ENCODE data around the gene FGFR3. TPM values are rescaled to one million over a fixed set of nuclear protein-coding genes. Genes with fewer than 3 reads are reported as not detected.

The FGFR3 gene
- total and polyA plus RNA-seq, 2 of the 4 experiments (the other 2 are of a cell fraction) = 0.18 to 0.67 TPM

GRCh38 chr4:1841887-1842210 lies 48.8 kb downstream of the FGFR3 start:
- in situ Hi-C loops (cut with MboI; ENCODE audit: low sequenced_read_pairs) = no loop called here
- H4K20me1 ChIP-seq (ENCODE audit: insufficient read depth, low read length) = peaks cover 32% of the 10 kb centered on the region
- peak overlapping the region; percentile 23 for H2BK5ac ChIP-seq (ENCODE audit: low read depth, low read length, poor library complexity, severe bottlenecking)
- H3K14ac ChIP-seq (replicated peaks; ENCODE audit: low read depth, low read length) = no peak overlapping the region
- peak overlapping the region; percentile 60 for H2AK5ac ChIP-seq (ENCODE audit: low read depth, low read length)
- H2AK9ac ChIP-seq (replicated peaks; ENCODE audit: low read depth, low read length, poor library complexity) = peak overlapping the region; percentile 63
- no peaks in the 10 kb centered on the region for H3K27me3 ChIP-seq (ENCODE audit: control insufficient read depth, insufficient read depth, low read length)
- intact Hi-C loops (cut with micrococcal nuclease) = loop anchor here (2.0 kb wide), 1 partner anchor 57 kb away; no protein-coding TSS in a partner anchor
- H4K5ac ChIP-seq (ENCODE audit: low read depth, low read length) = no peak overlapping the region
- no peak overlapping the region for H3K23ac ChIP-seq (ENCODE audit: low read depth, low read length)
- peaks cover 18% of the 10 kb centered on the region for H3K9me1 ChIP-seq (ENCODE audit: insufficient read depth, low read length)
- ATAC-seq (ENCODE audit: low read depth) (no peak), DNase-seq (no peak)
- H3K36me3 ChIP-seq (ENCODE audit: control insufficient read depth, insufficient read depth, low read length) = peaks cover 37% of the 10 kb centered on the region
- no peak overlapping the region for H2BK15ac ChIP-seq (ENCODE audit: low read depth, low read length)
- H3K9ac ChIP-seq (ENCODE audit: low read depth, low read length) = no peak overlapping the region; the same call in 1 of the 2 replicates
- no peak overlapping the region for H3K4me2 ChIP-seq (ENCODE audit: low read depth, low read length)
- TF ChIP-seq, protein P1, sequence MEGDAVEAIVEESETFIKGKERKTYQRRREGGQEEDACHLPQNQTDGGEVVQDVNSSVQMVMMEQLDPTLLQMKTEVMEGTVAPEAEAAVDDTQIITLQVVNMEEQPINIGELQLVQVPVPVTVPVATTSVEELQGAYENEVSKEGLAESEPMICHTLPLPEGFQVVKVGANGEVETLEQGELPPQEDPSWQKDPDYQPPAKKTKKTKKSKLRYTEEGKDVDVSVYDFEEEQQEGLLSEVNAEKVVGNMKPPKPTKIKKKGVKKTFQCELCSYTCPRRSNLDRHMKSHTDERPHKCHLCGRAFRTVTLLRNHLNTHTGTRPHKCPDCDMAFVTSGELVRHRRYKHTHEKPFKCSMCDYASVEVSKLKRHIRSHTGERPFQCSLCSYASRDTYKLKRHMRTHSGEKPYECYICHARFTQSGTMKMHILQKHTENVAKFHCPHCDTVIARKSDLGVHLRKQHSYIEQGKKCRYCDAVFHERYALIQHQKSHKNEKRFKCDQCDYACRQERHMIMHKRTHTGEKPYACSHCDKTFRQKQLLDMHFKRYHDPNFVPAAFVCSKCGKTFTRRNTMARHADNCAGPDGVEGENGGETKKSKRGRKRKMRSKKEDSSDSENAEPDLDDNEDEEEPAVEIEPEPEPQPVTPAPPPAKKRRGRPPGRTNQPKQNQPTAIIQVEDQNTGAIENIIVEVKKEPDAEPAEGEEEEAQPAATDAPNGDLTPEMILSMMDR (conservative IDR thresholded peaks at IDR 0.05; ENCODE audit: low read depth, low read length) = no peak
- TF ChIP-seq MXI1 (IDR thresholded peaks at IDR 0.05; ENCODE audit: borderline replicate concordance, low read depth, low read length) (no peak), SMC3 (IDR thresholded peaks at IDR 0.05; ENCODE audit: low read depth, low read length) (no peak), BHLHE40 (IDR thresholded peaks at IDR 0.05; ENCODE audit: low read depth, low read length) (no peak), MAZ (IDR thresholded peaks at IDR 0.05; ENCODE audit: borderline replicate concordance, low read depth, low read length) (no peak), RFX5 (IDR thresholded peaks at IDR 0.05; ENCODE audit: low read depth, low read length) (no peak), FOS (IDR thresholded peaks at IDR 0.05; ENCODE audit: low read depth, low read length) (no peak), RAD21 (IDR thresholded peaks at IDR 0.05; ENCODE audit: low read length) (no peak), NFE2L2 (IDR thresholded peaks at IDR 0.05; ENCODE audit: low read depth, low read length) (no peak), MAFK (IDR thresholded peaks at IDR 0.05; ENCODE audit: low read depth, low read length) (no peak), POLR2A (IDR thresholded peaks at IDR 0.05; ENCODE audit: low read depth, low read length) (no peak), RCOR1 (IDR thresholded peaks at IDR 0.05; ENCODE audit: insufficient replicate concordance, low read length) (no peak), CHD1 (IDR thresholded peaks at IDR 0.05; ENCODE audit: low read depth, low read length) (no peak), CEBPB (IDR thresholded peaks at IDR 0.05; ENCODE audit: low read depth, low read length) (no peak)
- TF ChIP-seq, protein P2, sequence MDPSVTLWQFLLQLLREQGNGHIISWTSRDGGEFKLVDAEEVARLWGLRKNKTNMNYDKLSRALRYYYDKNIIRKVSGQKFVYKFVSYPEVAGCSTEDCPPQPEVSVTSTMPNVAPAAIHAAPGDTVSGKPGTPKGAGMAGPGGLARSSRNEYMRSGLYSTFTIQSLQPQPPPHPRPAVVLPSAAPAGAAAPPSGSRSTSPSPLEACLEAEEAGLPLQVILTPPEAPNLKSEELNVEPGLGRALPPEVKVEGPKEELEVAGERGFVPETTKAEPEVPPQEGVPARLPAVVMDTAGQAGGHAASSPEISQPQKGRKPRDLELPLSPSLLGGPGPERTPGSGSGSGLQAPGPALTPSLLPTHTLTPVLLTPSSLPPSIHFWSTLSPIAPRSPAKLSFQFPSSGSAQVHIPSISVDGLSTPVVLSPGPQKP (IDR thresholded peaks at IDR 0.05; ENCODE audit: borderline replicate concordance, low read depth, low read length) = no peak
- TF ChIP-seq, protein P3, sequence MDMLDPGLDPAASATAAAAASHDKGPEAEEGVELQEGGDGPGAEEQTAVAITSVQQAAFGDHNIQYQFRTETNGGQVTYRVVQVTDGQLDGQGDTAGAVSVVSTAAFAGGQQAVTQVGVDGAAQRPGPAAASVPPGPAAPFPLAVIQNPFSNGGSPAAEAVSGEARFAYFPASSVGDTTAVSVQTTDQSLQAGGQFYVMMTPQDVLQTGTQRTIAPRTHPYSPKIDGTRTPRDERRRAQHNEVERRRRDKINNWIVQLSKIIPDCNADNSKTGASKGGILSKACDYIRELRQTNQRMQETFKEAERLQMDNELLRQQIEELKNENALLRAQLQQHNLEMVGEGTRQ (IDR thresholded peaks at IDR 0.05; ENCODE audit: low read depth, low read length) = no peak
- peak overlapping the region; percentile 49 for H3K4ac ChIP-seq (ENCODE audit: low read depth, low read length)
- peak overlapping the region; percentile 9; the same call in 1 of the 2 replicates for H4K91ac ChIP-seq (ENCODE audit: insufficient read depth, low read depth, low read length)
- BruUV-seq (replicated peaks) = no TSS peak
- no peak overlapping the region for H3K18ac ChIP-seq (ENCODE audit: low read depth, low read length)
- peaks cover 21% of the 10 kb centered on the region for H3K4me1 ChIP-seq (ENCODE audit: control insufficient read depth, insufficient read depth, low read length)
- no peak overlapping the region for H3K56ac ChIP-seq (ENCODE audit: extremely low read depth, insufficient read depth, low read length)
- no peak overlapping the region; the same call in 1 of the 2 replicates for H2BK120ac ChIP-seq (ENCODE audit: low read depth, low read length)
- H3K4me3 ChIP-seq (ENCODE audit: insufficient read depth, low read depth, low read length) = no peak overlapping the region
- peaks cover 23 to 70% of the 10 kb centered on the region in 2 experiments for H3K79me1 ChIP-seq (ENCODE audit: low read depth in 1 of 2, low read length in 2 of 2)
- dilution Hi-C loops (cut with HindIII; ENCODE audit: low sequenced_read_pairs, unreplicated experiment) = no loop called here
- H3K27ac ChIP-seq (ENCODE audit: insufficient read depth, low read length) = peak overlapping the region; percentile 59; the same call in 1 of the 2 replicates
- ChIA-PET CTCF (no interaction called here), POLR2A (ENCODE audit: unreplicated experiment) (no interaction called here)
- no peak overlapping the region for H2BK20ac ChIP-seq (ENCODE audit: low read depth, low read length)
- H3K9me3 ChIP-seq (ENCODE audit: control insufficient read depth, insufficient read depth, low read length) = no peaks in the 10 kb centered on the region
- no peak overlapping the region for H4K8ac ChIP-seq (ENCODE audit: low read depth in 2 of 2, low read length in 2 of 2)
- H2AFZ ChIP-seq (replicated peaks; ENCODE audit: low read length, poor library complexity) = peak overlapping the region; percentile 57
- WGBS, 2 experiments (ENCODE audit: extremely low coverage in 2 of 2, insufficient read length in 1 of 2) = 94% methylated on average over 6 of the region's 9 CpGs; no CpG with 5 or more reads in 1 of the 2 experiments
